Left renal cortex interstitium (tissue), 4 donors: ENCODE results near the gene ATP2C2. TPM values are rescaled to one million over a fixed set of nuclear protein-coding genes. Genes with fewer than 3 reads are reported as not detected.

Source experiments
- DNase-seq, 4 donors: peaks; one replicate each; pipeline ENCODE4 v3.0.0-alpha.2; 2013; ENCODE audit warnings: low read depth in 4 of 4, low spot score in 2 of 4, missing footprints in 1 of 4
- polyA plus RNA-seq, 4 donors: library from polyadenylated mRNA; unstranded; fragments of 120-200 nt; gene quantifications; one replicate each; pipeline ENCODE4 v1.2.1, GENCODE V29; 2013; ENCODE audit not compliant: insufficient read length in 4 of 4

The ATP2C2 gene
- polyA plus RNA-seq, 4 donors: 0.62 to 2.2 (median 1.1) TPM

DNA sequence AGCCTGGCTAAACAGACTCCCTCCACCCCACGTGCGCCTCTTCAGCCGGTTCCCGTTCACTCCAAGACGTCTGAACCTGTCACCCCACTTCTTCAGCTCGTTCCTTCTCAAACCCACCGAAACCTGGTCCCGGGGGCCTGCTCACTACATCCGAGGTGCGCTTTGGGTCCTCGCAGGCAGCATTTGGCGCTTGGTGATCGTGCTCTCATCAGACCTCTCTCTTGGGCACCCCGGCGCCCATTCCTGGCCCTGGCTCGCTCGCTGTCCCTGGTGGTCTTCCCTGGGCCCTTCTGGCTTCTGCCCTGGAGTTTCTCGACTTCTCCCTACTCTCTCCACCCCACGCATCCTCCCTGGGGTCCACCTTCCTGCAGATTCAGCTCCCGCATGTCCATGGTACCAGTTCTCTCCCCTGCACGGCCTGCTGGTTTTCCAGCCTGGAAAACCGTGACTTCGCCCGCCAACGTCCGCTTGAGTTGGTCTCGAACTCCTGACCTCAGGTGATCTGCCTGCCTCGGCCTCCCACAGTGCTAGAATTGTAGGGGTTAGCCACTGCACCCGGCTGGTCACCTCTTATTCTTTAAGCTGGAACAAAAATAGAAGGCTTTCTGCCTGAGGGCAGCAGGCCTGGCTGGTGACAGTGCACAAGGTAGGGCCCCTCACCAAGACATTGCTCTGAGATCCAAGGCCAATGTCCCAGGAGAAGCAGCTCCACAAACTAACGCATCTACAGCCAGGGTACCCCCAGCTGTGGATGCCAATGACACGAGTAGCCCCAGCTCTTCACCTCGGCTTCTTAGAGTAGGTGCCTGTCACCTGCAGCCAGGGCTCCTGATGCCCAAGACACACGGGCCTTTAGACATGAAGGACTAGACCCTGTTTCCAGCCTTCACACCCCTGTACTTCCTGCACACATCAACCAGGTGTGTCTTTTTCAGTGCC, 137.2 kb downstream of the ATP2C2 start:
- no peak for DNase-seq

DNA sequence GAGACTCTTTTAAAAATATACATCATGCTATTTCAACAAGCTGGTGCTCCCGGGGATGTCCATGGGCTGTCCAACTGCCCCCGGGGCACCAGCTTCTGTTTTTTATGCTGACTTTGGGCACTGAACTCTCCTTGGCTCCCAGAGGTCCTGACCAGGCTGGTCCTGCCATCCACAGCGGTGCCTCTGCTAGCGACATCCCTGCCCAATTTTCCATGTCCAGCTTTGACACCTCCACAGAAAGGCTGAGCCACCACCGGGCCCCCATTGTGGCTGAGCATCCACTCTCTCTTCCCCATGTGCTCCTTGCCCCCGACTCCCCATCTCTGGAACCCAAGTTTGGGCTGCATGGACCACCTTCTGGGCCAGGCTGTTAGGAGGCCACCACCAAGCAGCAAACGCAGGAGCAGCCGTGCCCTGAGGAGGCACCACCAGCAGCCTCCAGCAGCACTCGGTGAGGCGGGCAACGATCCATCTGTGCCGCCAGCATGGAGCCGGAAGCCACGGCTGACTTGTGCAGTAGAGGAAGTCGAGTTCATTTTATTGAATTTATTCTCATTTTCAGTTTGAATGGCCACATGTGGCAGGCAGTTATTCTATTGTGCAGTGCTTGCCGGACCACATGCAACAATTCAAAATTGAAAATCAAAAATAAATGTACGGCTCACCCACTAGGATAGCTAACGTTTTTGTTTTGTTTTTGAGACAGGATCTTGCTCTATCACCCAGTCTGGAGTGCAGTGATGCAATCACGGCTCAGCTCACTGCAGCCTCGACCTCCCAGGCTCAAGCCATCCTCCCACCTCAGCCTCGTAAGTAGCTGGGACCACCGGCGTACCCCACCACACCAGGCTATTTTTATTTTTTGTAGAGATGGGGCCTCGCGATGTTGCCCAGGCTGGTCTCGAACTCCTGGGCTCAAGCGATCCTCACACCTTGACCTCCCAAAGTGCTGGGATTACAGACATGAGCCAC, 139.0 kb downstream of the ATP2C2 start:
- no peak for DNase-seq

DNA sequence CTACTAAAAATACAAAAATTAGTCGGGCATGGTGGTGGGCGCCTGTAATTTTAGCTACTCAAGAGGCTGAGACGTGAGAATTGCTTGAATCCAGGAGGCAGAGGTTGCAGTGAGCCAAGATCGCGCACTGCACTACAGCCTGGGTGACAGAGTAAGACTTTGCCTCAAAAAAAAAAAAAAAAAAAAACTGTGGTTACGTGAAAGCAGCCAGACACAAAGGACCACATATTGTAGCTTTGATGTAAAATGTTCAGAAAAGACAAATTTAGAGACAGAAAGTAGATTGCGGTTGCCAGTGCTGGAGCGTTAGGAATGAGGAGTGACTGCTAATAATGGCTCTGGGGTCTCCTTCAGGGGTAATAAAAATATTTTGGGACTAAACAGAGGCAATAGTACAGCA, 140.2 kb downstream of the ATP2C2 start:
- DNase-seq: no peak

DNA sequence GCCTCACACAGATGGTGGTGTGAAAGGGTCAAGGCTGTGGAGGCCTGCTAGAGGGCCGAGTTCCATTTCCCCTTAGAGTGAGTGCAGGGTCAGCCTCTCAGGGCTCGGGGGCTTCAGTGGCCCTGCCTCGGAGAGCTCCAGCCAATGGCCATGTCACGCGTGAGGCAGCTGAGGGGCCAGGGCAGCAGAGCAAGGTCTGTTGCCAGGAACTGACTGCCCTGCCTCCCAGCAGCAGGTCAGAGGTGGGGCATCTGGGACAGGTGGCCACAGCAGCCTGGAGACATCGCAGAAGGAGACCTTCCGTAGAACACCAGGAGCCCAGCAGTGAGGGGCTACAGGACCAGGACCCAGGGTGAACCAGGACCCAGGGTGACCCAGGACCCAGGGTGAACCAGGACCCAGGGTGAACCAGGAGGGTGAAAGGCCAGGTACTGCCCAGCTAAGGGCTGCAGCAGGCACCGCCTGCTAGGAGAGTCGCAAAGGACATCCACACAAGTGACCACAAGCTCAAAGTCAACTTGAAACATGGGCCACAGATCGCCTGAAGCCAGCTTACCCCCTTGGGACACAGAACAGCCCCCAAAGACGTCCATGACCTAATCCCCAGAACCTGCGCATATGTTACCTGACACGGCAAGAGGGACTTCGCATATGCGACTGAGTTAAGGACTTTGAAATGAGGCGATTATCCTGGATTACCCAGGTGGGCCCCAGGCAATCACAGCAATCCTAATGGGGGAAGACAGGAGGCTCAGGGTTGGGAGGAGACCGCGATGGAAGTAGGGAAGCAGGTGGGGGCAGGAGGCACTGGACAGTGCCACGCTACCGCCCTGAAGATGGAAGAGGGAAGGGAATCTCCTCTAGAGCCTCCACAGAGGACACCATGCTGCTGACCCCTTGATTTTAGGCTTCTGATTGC, 141.0 kb downstream of the ATP2C2 start:
- DNase-seq: no peak

DNA sequence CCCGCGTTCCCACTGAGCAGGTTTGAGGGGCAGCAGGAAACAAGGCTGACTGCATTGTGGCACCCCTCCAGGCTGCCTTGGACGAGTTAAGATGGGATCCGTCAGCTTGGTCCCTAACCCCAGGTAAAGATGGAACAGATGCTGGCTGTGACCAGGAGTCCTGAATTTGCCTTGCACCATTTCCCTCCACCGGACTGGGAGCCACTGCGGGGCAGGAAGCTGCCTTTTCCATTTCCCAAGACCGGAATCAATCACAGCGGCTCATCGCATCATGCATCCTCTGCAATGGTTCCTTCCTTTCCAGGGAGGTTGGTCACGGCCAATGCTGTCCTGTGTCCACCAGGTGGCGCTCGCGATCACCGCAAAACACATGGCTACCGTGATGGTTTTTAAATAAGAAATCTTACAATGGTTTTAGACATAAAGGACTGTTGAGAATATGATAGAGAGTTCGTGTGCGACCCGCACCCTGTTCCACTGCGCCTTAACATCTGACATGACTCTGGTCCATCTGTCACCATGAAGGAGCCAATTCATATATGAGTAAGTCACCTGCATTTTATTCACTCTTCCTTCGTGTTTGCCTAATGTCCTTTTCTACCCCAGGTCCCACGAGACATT, 143.0 kb downstream of the ATP2C2 start:
- DNase-seq: peak in 2 of 4 donors; percentile 77 to 80

DNA sequence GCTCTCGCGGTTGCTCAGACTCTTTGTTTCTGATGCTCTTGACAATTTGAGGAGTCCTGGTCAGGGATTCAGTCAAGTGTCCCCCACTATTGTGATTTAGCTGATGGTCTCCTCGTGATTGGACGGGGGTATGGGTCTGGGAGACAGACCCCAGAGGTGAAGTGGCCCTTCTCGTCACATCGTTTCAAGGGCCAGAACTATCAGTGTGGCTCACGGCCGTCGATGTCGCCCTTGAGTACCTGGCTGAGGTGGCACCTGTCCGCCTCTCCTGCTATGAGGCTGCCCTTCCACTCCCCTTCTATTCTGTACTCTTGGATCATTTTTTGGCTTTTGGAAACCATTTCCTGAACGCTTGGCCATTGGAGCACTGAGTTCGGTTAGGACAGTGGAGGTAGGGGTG, 143.5 kb downstream of the ATP2C2 start:
- no peak for DNase-seq

DNA sequence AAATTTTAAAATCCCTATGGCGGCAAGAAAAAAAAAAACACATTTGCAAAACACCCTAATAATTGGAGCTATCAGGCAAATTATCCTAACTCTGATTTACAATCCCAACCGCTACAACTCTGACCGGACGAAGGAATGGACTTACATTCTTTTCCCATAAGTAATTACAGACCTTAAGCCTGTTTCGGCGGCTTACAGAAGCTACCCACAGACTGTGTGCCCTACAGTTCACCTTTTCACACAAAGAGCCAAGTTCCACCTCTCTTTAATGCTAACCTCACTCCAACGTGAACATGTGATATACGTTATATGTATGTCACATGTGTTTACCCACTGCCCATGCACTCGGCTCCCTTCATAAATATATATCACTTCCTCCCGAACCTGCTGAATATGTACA, 144.8 kb downstream of the ATP2C2 start:
- DNase-seq: no peak

DNA sequence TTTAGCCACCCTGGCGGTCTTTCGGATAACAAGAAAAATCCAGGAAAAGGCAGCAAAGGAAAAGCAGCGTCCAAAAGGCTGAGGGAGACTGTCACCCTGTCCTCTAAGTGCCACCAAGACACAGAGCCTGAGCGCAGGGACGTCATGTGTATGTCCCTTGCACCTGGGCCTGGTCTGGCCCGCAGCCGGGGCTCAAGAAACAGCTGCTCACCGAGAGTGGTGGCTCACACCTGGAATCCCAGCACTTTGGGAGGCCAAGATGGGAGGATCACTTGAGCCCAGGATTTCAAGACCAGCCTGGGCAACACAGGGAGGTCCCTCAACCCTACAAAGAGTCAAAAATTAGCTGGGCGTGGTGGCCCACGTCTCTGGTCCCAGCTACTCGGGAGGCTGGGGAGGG, 145.3 kb downstream of the ATP2C2 start:
- DNase-seq: no peak

Other genes with a start within 250 kb of the ATP2C2 start
- gene HSDL1, start 223.4 kb upstream of the ATP2C2 start, polyA plus RNA-seq: 10 to 100 TPM; 44.3 to 47.8 (median 46.3) TPM
- 1 to 10 TPM; 2.7 to 9.0 (median 5.2) TPM for gene DNAAF1, start 223.2 kb upstream of the ATP2C2 start, polyA plus RNA-seq
- gene TAF1C, start 181.5 kb upstream of the ATP2C2 start, polyA plus RNA-seq: 10 to 100 TPM; 28.1 to 70.0 (median 43.5) TPM
- gene ADAD2, start 177.4 kb upstream of the ATP2C2 start, polyA plus RNA-seq: under 1 TPM in 3 of 4 donors, not detected in 1; 0.27 to 0.51 (median 0.31) TPM
- gene KCNG4, start 128.5 kb upstream of the ATP2C2 start, polyA plus RNA-seq: under 1 TPM in 2 of 4 donors, not detected in 2; 0.08 to 0.10 TPM
- 1 to 10 TPM; 3.1 to 4.3 (median 3.6) TPM for gene WFDC1, start 73.7 kb upstream of the ATP2C2 start, polyA plus RNA-seq
- 10 to 100 TPM; 18.9 to 20.2 (median 19.7) TPM for gene MEAK7, start 136.1 kb downstream of the ATP2C2 start, polyA plus RNA-seq
- 100 to 1,000 TPM; 125 to 169 (median 148) TPM for gene COTL1, start 249.5 kb downstream of the ATP2C2 start, polyA plus RNA-seq